CD14-positive monocyte (primary cell): ENCODE data around the gene GATA3. TPM values are rescaled to one million over a fixed set of nuclear protein-coding genes. Genes with fewer than 3 reads are reported as not detected.

ENCODE experiments used
- DNase-seq, 3 donors: peaks; one replicate each; pipeline ENCODE4 v3.0.0-alpha.2; 2011 to 2022
- H2AFZ ChIP-seq: 2 replicates; pipeline ENCODE4 v1.6.0; 2012; ENCODE audit warnings: mild to moderate bottlenecking, low read depth, low read length, inconsistent platforms; ENCODE audit not compliant: insufficient read depth, poor library complexity, severe bottlenecking
- H3K27ac ChIP-seq, 2 donors: 1 replicate in 1 of 2; 2 replicates in 1 of 2; pipeline ENCODE4 v1.5.1; 2012 to 2013; ENCODE audit warnings: low read length in 2 of 2, control low read depth in 1 of 2, inconsistent platforms in 1 of 2, low read depth in 1 of 2, mild to moderate bottlenecking in 1 of 2
- H3K27me3 ChIP-seq, 2 donors: one replicate each; pipeline versions ENCODE4 v1.6.0 to v1.6.1; 2011 to 2013; ENCODE audit warnings: low read length in 2 of 2; ENCODE audit not compliant: control insufficient read depth in 2 of 2, insufficient read depth in 2 of 2
- H3K36me3 ChIP-seq, 2 donors: replicated peaks in 1 of 2; 1 replicate in 1 of 2; 2 replicates in 1 of 2; pipeline versions ENCODE4 v1.5.1 to v1.6.1; 2012 to 2013; ENCODE audit warnings: low read length in 2 of 2, control low read depth in 1 of 2, inconsistent platforms in 1 of 2, mild to moderate bottlenecking in 1 of 2; ENCODE audit not compliant: insufficient read depth in 2 of 2, control insufficient read depth in 1 of 2
- H3K4me1 ChIP-seq, 2 donors: 1 replicate in 1 of 2; 2 replicates in 1 of 2; pipeline versions ENCODE4 v1.5.1 to v1.6.1; 2012 to 2013; ENCODE audit warnings: low read length in 2 of 2, control low read depth in 1 of 2, inconsistent platforms in 1 of 2, mild to moderate bottlenecking in 1 of 2, moderate library complexity in 1 of 2; ENCODE audit not compliant: insufficient read depth in 2 of 2, control insufficient read depth in 1 of 2
- H3K4me2 ChIP-seq: replicated peaks from 2 replicates; pipeline ENCODE3; 2012; ENCODE audit warnings: low read length, moderate library complexity, mild to moderate bottlenecking; ENCODE audit not compliant: poor library complexity, severe bottlenecking; ENCODE audit errors: extremely low read depth
- H3K4me3 ChIP-seq, 3 experiments: fragments of 200-600 bp in 1 of 3; sonication (generic) in 1 of 3; replicated peaks in 1 of 3; 1 replicate in 2 of 3; 2 replicates in 1 of 3; pipeline ENCODE4 v1.5.1; 2011 to 2013; ENCODE audit warnings: low read length in 3 of 3, mild to moderate bottlenecking in 3 of 3, control low read depth in 2 of 3, low read depth in 2 of 3, inconsistent platforms in 1 of 3, moderate library complexity in 1 of 3
- H3K79me2 ChIP-seq: 2 replicates; pipeline ENCODE4 v1.6.0; 2012; ENCODE audit warnings: mild to moderate bottlenecking, control low read depth, inconsistent platforms, low read length, moderate library complexity; ENCODE audit not compliant: insufficient read depth
- H3K9ac ChIP-seq: 2 replicates; pipeline ENCODE4 v1.6.0; 2017; ENCODE audit warnings: low read length, mild to moderate bottlenecking; ENCODE audit not compliant: insufficient read depth, poor library complexity, severe bottlenecking
- H3K9me3 ChIP-seq, 2 donors: replicated peaks in 1 of 2; 1 replicate in 1 of 2; 2 replicates in 1 of 2; pipeline versions ENCODE4 v1.5.1 to v1.6.1; 2012 to 2013; ENCODE audit warnings: low read length in 2 of 2, control low read depth in 1 of 2; ENCODE audit not compliant: control insufficient read depth in 1 of 2, insufficient read depth in 1 of 2
- H4K20me1 ChIP-seq: 2 replicates; pipeline ENCODE4 v1.6.0; 2012; ENCODE audit warnings: mild to moderate bottlenecking, low read length, control low read depth, moderate library complexity; ENCODE audit not compliant: insufficient read depth
- H3K27ac Mint-ChIP-seq, 7 donors: one replicate each; pipeline ENCODE4 v1.8.0; 2020; ENCODE audit warnings: mild to moderate bottlenecking in 7 of 7, mixed read lengths in 7 of 7, moderate library complexity in 6 of 7, inconsistent platforms in 2 of 7
- H3K27me3 Mint-ChIP-seq, 3 donors: one replicate each; pipeline ENCODE4 v1.8.0; 2021 to 2022; ENCODE audit warnings: low read depth in 3 of 3, mild to moderate bottlenecking in 3 of 3, mixed read lengths in 3 of 3, moderate library complexity in 3 of 3, inconsistent platforms in 1 of 3
- H3K36me3 Mint-ChIP-seq, 2 donors: one replicate each; pipeline ENCODE4 v1.8.0; 2020; ENCODE audit warnings: mixed read lengths in 2 of 2, inconsistent platforms in 1 of 2, mild to moderate bottlenecking in 1 of 2
- H3K4me1 Mint-ChIP-seq: one replicate; pipeline ENCODE4 v1.8.0; 2020; ENCODE audit warnings: mild to moderate bottlenecking, mixed read lengths
- H3K4me3 Mint-ChIP-seq, 2 donors: one replicate each; pipeline ENCODE4 v1.8.0; 2020; ENCODE audit warnings: mild to moderate bottlenecking in 2 of 2, mixed read lengths in 2 of 2, moderate library complexity in 1 of 2
- H3K9me3 Mint-ChIP-seq, 7 donors: one replicate each; pipeline ENCODE4 v1.8.0; 2020 to 2022; ENCODE audit warnings: mixed read lengths in 7 of 7, mild to moderate bottlenecking in 6 of 7, moderate library complexity in 6 of 7, inconsistent platforms in 2 of 7
- CTCF ChIP-seq: fragments of 200-600 bp; IDR thresholded peaks from one replicate; pipeline ENCODE4 v1.8.0; 2022; ENCODE audit warnings: antibody characterized with exemption, mild to moderate bottlenecking
- WGBS: methylation state at CpG from one replicate; pipeline ENCODE4 v1.1.5; 2013; ENCODE audit warnings: missing lambda C conversion rate; ENCODE audit not compliant: insufficient coverage; 5-methylcytosine and 5-hydroxymethylcytosine counted together
- intact Hi-C, 2 donors: fragments of 100-400 bp; cut with micrococcal nuclease; formaldehyde crosslinking; loops; one replicate each; pipeline versions ENCODE4 v1.15.0 to v1.15.1; 2023
- polyA plus RNA-seq, 3 donors: library from polyadenylated mRNA; depleted of rRNA in 1 of 3; unstranded in 2 of 3; stranded (reverse) in 1 of 3; fragments of 300-500 nt in 2 of 3; fragments of >200 nt in 1 of 3; fragmentation: Illumina TruSeq in 2 of 3; gene quantifications; 1 replicate in 2 of 3; 2 replicates in 1 of 3; pipeline ENCODE4 v1.2.3, GENCODE V29; 2012 to 2021

Gene GATA3
- polyA plus RNA-seq, 3 donors: 0.07 to 0.08 TPM; not detected in 1

GRCh38 chr10:8039321-8039881 lies 15.1 kb upstream of the GATA3 start:
- H3K4me2 ChIP-seq: no peak overlapping the region
- Mint-ChIP-seq H3K9me3 (peaks cover 0 to 29% (median 22%) of the 10 kb centered on the region in 7 donors), H3K36me3 (peaks cover 0 to 14% of the 10 kb centered on the region in 2 donors), H3K27ac (no peak overlapping the region), H3K4me3 (peak overlapping the region in 1 of 2 donors; percentile 77), H3K4me1 (peaks cover 28% of the 10 kb centered on the region), H3K27me3 (peaks cover 95 to 98% (median 98%) of the 10 kb centered on the region in 3 donors)
- H3K36me3 ChIP-seq: no peaks in the 10 kb centered on the region
- WGBS: no CpG with 5 or more reads among the region's 10 CpGs
- intact Hi-C loops: no loop called here
- TF ChIP-seq CTCF: no peak
- peaks cover 90 to 99% of the 10 kb centered on the region in 2 donors for H3K27me3 ChIP-seq
- no peak overlapping the region for H3K9ac ChIP-seq
- no peak for DNase-seq
- no peak overlapping the region for H3K4me3 ChIP-seq
- H3K9me3 ChIP-seq: peaks cover 0 to 61% of the 10 kb centered on the region in 2 donors
- no peaks in the 10 kb centered on the region for H3K4me1 ChIP-seq
- no peaks in the 10 kb centered on the region for H4K20me1 ChIP-seq
- H3K27ac ChIP-seq: no peak overlapping the region
- H3K79me2 ChIP-seq: no peaks in the 10 kb centered on the region
- H2AFZ ChIP-seq: no peak overlapping the region

DNA sequence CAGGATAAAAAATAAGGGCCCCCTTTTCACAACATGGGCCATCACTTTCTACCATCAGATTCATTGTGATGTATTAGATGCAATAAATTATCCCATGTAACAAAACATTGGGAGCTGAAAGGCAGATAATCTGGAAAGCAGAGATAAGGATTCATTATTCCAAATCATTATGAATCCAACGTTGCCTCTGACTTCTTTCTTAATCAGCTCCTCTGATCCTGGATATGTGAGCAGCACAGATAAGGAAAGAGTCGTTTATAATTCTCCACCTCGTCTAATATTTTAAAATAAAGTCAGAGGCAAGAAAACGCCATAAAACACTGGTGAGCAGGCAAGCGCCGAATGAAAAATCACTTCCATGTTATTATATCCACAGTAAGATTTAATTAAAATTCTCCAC lies 13.8 kb upstream of the GATA3 start:
- no peak overlapping the region for H3K27ac Mint-ChIP-seq
- Histone ChIP-seq H3K27ac (no peak overlapping the region), H3K4me3 (no peak overlapping the region), H3K79me2 (no peaks in the 10 kb centered on the region), H2AFZ (no peak overlapping the region), H3K4me1 (peaks cover 5 to 8% of the 10 kb centered on the region in 2 donors), H3K4me2 (no peak overlapping the region), H3K27me3 (peaks cover 94 to 99% of the 10 kb centered on the region in 2 donors), H4K20me1 (no peaks in the 10 kb centered on the region), H3K9ac (no peak overlapping the region), H3K36me3 (no peaks in the 10 kb centered on the region), H3K9me3 (peaks cover 0 to 67% of the 10 kb centered on the region in 2 donors)
- H3K4me3 Mint-ChIP-seq: peak overlapping the region in 1 of 2 donors; percentile 77
- DNase-seq: no peak
- H3K9me3 Mint-ChIP-seq: peaks cover 0 to 35% (median 21%) of the 10 kb centered on the region in 7 donors
- H3K27me3 Mint-ChIP-seq: peaks cover 98 to 99% (median 99%) of the 10 kb centered on the region in 3 donors
- H3K4me1 Mint-ChIP-seq: peaks cover 37% of the 10 kb centered on the region
- WGBS: no CpG with 5 or more reads among the region's 6 CpGs
- H3K36me3 Mint-ChIP-seq: peaks cover 0 to 14% of the 10 kb centered on the region in 2 donors
- intact Hi-C loops: no loop called here
- no peak for TF ChIP-seq CTCF
